Lung (tissue), 12 donors: ENCODE data around the gene BBLN. TPM values are rescaled to one million over a fixed set of nuclear protein-coding genes. Genes with fewer than 3 reads are reported as not detected.
A peak's percentile ranks its signal among the peaks of the same experiment; 100 is the strongest.

Experiments
- ATAC-seq: fragments of 200-7000 bp; cut with Tn5 transposase; one replicate; pipeline ENCODE4 v1.9.1; 2020; ENCODE audit warnings: moderate number of reproducible peaks; ENCODE audit not compliant: insufficient read depth, low FRiP score
- DNase-seq, 3 donors: peaks; one replicate each; pipeline ENCODE4 v3.0.0-alpha.2; 2013 to 2017
- H3K27ac ChIP-seq, 2 donors: one replicate each; pipeline ENCODE4 v1.5.1; 2013; ENCODE audit warnings: mild to moderate bottlenecking in 2 of 2, moderate library complexity in 2 of 2, control low read depth in 1 of 2, inconsistent platforms in 1 of 2, low read depth in 1 of 2, low read length in 1 of 2
- H3K27me3 ChIP-seq, 3 donors: one replicate each; pipeline ENCODE4 v1.5.1; 2013; ENCODE audit warnings: low read length in 2 of 3; ENCODE audit not compliant: control insufficient read depth in 3 of 3, insufficient read depth in 3 of 3
- H3K36me3 ChIP-seq, 4 donors: one replicate each; pipeline ENCODE4 v1.5.1; 2013; ENCODE audit warnings: low read length in 4 of 4, mild to moderate bottlenecking in 1 of 4, moderate library complexity in 1 of 4; ENCODE audit not compliant: control insufficient read depth in 4 of 4, insufficient read depth in 4 of 4
- H3K4me1 ChIP-seq, 5 donors: one replicate each; pipeline ENCODE4 v1.5.1; 2013; ENCODE audit warnings: low read length in 5 of 5, mild to moderate bottlenecking in 2 of 5, moderate library complexity in 1 of 5; ENCODE audit not compliant: control insufficient read depth in 5 of 5, insufficient read depth in 5 of 5
- H3K4me3 ChIP-seq: one replicate; pipeline ENCODE4 v1.5.1; 2013; ENCODE audit warnings: mild to moderate bottlenecking, control low read depth, moderate library complexity
- H3K9ac ChIP-seq, 2 donors: one replicate each; pipeline ENCODE4 v1.5.1; 2013; ENCODE audit warnings: low read length in 2 of 2, control low read depth in 1 of 2; ENCODE audit not compliant: insufficient read depth in 1 of 2
- H3K9me3 ChIP-seq, 4 donors: one replicate each; pipeline ENCODE4 v1.5.1; 2013; ENCODE audit warnings: low read length in 3 of 4, mild to moderate bottlenecking in 1 of 4, moderate library complexity in 1 of 4; ENCODE audit not compliant: control insufficient read depth in 4 of 4, insufficient read depth in 3 of 4
- CTCF ChIP-seq: IDR thresholded peaks from 2 replicates; pipeline ENCODE4 v1.5.1; 2012; ENCODE audit warnings: mild to moderate bottlenecking; ENCODE audit errors: control extremely low read depth, extremely low read depth
- WGBS, 2 donors: extraction: QIAGEN DNeasy Blood & Tissue Kit; methylation state at CpG; one replicate each; pipeline ENCODE4 v1.1.7; 2013; 5-methylcytosine and 5-hydroxymethylcytosine counted together
- polyA plus RNA-seq, 2 donors: library from polyadenylated mRNA; stranded (reverse); fragments of 200-250 nt; gene quantifications; one replicate each; pipeline ENCODE4 v1.2.1, GENCODE V29; 2013
- total RNA-seq, 2 donors: library from RNA; depleted of rRNA in 1 of 2; stranded (reverse); fragments of >200 nt in 1 of 2; gene quantifications; one replicate each; pipeline ENCODE4 v1.2.1, GENCODE V29; 2014 to 2021
- donor health status: control.
- donor health status: control.
- donor health status: Bipolar disorder and iron deficiency.
- donor health status: healthy.
- donor health status: DM: yes; HTN: yes; CAD: no.

BBLN gene
- total and polyA plus RNA-seq, 4 donors, result 19.2 to 138 (median 61.6) TPM

- Histone ChIP-seq H3K9ac (peak within 1 kb of the TSS; percentile 48 to 63), H3K4me1 (peaks cover 0 to 12% (median 6%) of the 10 kb centered on the region in 5 donors), H3K27ac (peak within 1 kb of the TSS; percentile 89 to 95), H3K4me3 (peak within 1 kb of the TSS; percentile 76), H3K36me3 (peaks cover 0 to 17% (median 7%) of the 10 kb centered on the region in 4 donors), H3K9me3 (no peaks in the 10 kb centered on the region), H3K27me3 (no peaks in the 10 kb centered on the region)
- DNase-seq (peak; percentile 79 to 87 (median 82)), ATAC-seq (peak; percentile 90)
- WGBS, 2 donors, result 1% methylated on average over 48 to 71 of the region's 71 CpGs
- peak; percentile 40 for TF ChIP-seq CTCF
Measured at GRCh38 chr9:128191406-128192046, 31.5 kb downstream of the BBLN start, which contains the start of gene CIZ1. Gene CIZ1 (minus strand): TSS chr9:128191572. CDS start chr9:128190857, 715 bp downstream.

- no peak overlapping the region for H3K9ac ChIP-seq
- no peak for TF ChIP-seq CTCF
Measured at GRCh38 chr9:128192601-128193371, 32.7 kb downstream of the BBLN start.

GRCh38 chr9:128193469-128194096 is 33.5 kb downstream of the BBLN start:
- peaks cover 0 to 9% (median 3%) of the 10 kb centered on the region in 4 donors for H3K36me3 ChIP-seq
- H3K4me1 ChIP-seq, result peaks cover 0 to 12% (median 5%) of the 10 kb centered on the region in 5 donors
- no peaks in the 10 kb centered on the region for H3K9me3 ChIP-seq
- peak overlapping the region; percentile 62 to 83 for H3K27ac ChIP-seq
- ATAC-seq (no peak), DNase-seq (no peak)
- WGBS, 2 donors, result 81 to 83% methylated on average over 14 of the region's 14 CpGs
- no peak overlapping the region for H3K4me3 ChIP-seq
- no peak for TF ChIP-seq CTCF
- no peaks in the 10 kb centered on the region for H3K27me3 ChIP-seq
- no peak overlapping the region for H3K9ac ChIP-seq

More at GRCh38 chr9:128192601-128193371, 32.7 kb downstream of the BBLN start:
- H3K4me3 ChIP-seq, result no peak overlapping the region
- peak; percentile 72 to 88 (median 84) for DNase-seq
- peaks cover 0 to 12% (median 5%) of the 10 kb centered on the region in 5 donors for H3K4me1 ChIP-seq
- H3K9me3 ChIP-seq, result no peaks in the 10 kb centered on the region
- H3K36me3 ChIP-seq, result peaks cover 0 to 9% (median 3%) of the 10 kb centered on the region in 4 donors
- WGBS, 2 donors, result 15 to 21% methylated on average over 55 to 56 of the region's 56 CpGs
- peak overlapping the region; percentile 62 to 83 for H3K27ac ChIP-seq
- peak; percentile 71 for ATAC-seq
- H3K27me3 ChIP-seq, result no peaks in the 10 kb centered on the region
